ENCODE measurements around the gene APBB2. TPM values are rescaled to one million over a fixed set of nuclear protein-coding genes. Genes with fewer than 3 reads are reported as not detected.

The APBB2 gene
- total and polyA plus RNA-seq, 2 experiments from 2014 or later, result 35.8 to 74.8 TPM

DNA sequence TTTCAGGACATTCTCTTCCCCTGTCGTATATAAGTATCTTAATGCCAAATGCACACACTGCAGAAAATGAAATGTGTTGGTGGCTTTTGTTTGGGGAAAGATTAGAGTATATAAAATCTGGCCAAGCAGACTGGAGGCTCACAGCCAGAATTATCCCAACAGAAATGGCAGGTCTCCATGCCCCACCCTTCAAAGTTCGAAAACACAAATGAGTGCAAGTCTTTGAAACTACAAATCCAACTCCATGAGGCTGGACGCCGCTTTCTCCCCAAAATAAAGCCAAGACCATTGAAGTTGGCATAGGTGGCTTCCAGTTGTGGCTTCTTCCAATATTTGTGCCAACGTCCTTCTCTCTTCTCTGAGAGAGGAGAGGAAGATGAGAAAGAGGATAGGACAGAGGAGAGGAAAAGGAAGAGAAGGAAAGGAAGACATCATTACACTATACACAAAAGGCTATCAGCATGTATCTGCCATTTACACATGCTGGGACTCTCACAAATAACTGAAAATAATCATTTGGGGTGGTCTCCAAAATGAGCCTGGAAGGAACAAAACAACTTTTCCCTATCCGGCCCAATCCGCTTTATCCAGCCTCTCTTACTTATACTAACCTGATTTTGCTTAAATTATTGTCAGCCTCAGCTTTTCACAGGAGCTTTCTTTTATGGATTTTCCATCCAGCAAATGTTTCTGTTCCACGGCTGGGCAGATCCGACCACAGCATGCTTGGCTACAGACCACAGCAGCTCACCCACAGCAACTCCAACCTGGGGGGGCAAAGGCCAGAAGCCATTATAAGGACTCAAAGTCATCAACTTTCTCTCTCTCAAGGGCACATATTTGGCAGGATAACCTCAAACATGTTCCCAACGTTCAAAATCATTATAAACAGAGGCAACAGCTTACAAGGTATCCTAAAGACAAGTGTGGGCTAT, 71.7 kb downstream of the APBB2 start:
- H3K4me2 ChIP-seq, result no peak overlapping the region
- H3K4me1 ChIP-seq (ENCODE audit: insufficient read depth), result peaks cover 30% of the 10 kb centered on the region
- H2AFZ ChIP-seq, result no peak overlapping the region
- no peaks in the 10 kb centered on the region for H3K9me3 Mint-ChIP-seq
- H3K36me3 ChIP-seq (ENCODE audit: insufficient read depth), result no peaks in the 10 kb centered on the region
- peaks cover 35% of the 10 kb centered on the region for H3K79me2 ChIP-seq (replicated peaks; ENCODE audit: insufficient read depth)
- peaks cover 12% of the 10 kb centered on the region for H3K36me3 Mint-ChIP-seq (ENCODE audit: low read depth)
- TF ChIP-seq, protein P1, sequence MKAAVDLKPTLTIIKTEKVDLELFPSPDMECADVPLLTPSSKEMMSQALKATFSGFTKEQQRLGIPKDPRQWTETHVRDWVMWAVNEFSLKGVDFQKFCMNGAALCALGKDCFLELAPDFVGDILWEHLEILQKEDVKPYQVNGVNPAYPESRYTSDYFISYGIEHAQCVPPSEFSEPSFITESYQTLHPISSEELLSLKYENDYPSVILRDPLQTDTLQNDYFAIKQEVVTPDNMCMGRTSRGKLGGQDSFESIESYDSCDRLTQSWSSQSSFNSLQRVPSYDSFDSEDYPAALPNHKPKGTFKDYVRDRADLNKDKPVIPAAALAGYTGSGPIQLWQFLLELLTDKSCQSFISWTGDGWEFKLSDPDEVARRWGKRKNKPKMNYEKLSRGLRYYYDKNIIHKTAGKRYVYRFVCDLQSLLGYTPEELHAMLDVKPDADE (IDR thresholded peaks at IDR 0.05), result no peak
- TF ChIP-seq ZNF331 (CRISPR knock-in tag; IDR thresholded peaks at IDR 0.05; ENCODE audit: low read depth) (no peak), EZH2 (IDR thresholded peaks at IDR 0.05; ENCODE audit: low read depth, unreplicated experiment) (no peak), NANOG (IDR thresholded peaks at IDR 0.05; ENCODE audit: borderline replicate concordance) (no peak)
- TF ChIP-seq, protein P2, sequence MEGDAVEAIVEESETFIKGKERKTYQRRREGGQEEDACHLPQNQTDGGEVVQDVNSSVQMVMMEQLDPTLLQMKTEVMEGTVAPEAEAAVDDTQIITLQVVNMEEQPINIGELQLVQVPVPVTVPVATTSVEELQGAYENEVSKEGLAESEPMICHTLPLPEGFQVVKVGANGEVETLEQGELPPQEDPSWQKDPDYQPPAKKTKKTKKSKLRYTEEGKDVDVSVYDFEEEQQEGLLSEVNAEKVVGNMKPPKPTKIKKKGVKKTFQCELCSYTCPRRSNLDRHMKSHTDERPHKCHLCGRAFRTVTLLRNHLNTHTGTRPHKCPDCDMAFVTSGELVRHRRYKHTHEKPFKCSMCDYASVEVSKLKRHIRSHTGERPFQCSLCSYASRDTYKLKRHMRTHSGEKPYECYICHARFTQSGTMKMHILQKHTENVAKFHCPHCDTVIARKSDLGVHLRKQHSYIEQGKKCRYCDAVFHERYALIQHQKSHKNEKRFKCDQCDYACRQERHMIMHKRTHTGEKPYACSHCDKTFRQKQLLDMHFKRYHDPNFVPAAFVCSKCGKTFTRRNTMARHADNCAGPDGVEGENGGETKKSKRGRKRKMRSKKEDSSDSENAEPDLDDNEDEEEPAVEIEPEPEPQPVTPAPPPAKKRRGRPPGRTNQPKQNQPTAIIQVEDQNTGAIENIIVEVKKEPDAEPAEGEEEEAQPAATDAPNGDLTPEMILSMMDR (conservative IDR thresholded peaks at IDR 0.05; ENCODE audit: low read depth in 2 of 2), result no peak
- H3K9me2 ChIP-seq (ENCODE audit: insufficient read depth), result no peaks in the 10 kb centered on the region
- no peaks in the 10 kb centered on the region for H4K20me1 ChIP-seq (replicated peaks; ENCODE audit: insufficient read depth)
- DNase-seq (ENCODE audit: low spot score) (no peak), ATAC-seq (no peak)
- peaks cover 35% of the 10 kb centered on the region for H3K4me1 Mint-ChIP-seq
- peak overlapping the region; percentile 72 for H3K27ac Mint-ChIP-seq
- no peak overlapping the region for H3K4me3 ChIP-seq
- H3K27me3 ChIP-seq (ENCODE audit: insufficient read depth), result no peaks in the 10 kb centered on the region
- H3K4me3 Mint-ChIP-seq, result no peak overlapping the region
- peak overlapping the region; percentile 73 for H3K27ac ChIP-seq (ENCODE audit: low read depth)
- H3F3A ChIP-seq (replicated peaks; ENCODE audit: low read depth), result no peaks in the 10 kb centered on the region
- no peaks in the 10 kb centered on the region for H3K27me3 Mint-ChIP-seq (ENCODE audit: insufficient read depth, low read depth, poor library complexity)

DNA sequence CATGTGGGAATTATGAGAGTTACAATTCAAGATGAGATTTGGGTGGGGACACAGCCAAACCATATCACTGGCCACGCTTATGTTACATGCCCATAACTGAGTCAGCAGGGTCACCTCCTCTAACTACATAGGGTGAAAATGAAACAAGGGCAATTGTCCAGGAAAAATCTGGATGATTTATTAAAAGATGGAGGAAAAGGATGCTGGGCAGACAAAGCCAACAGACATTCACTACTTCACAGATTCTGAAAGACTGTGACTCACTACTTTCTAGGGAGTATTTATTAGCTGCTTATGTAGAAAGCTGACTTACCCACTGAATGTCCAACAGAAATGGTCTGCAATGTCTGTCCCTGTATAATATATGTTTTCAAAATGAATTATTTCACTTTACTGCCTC, 72.4 kb downstream of the APBB2 start:
- Histone ChIP-seq H4K20me1 (replicated peaks; ENCODE audit: insufficient read depth) (no peaks in the 10 kb centered on the region), H2AFZ (no peak overlapping the region), H3K4me2 (no peak overlapping the region), H3K27me3 (ENCODE audit: insufficient read depth) (no peaks in the 10 kb centered on the region), H3K4me3 (no peak overlapping the region), H3K27ac (ENCODE audit: low read depth) (no peak overlapping the region; the same call in 1 of the 2 replicates), H3K36me3 (ENCODE audit: insufficient read depth) (no peaks in the 10 kb centered on the region), H3K79me2 (replicated peaks; ENCODE audit: insufficient read depth) (peaks cover 41% of the 10 kb centered on the region), H3K9me2 (ENCODE audit: insufficient read depth) (no peaks in the 10 kb centered on the region), H3K4me1 (ENCODE audit: insufficient read depth) (peaks cover 23% of the 10 kb centered on the region), H3F3A (replicated peaks; ENCODE audit: low read depth) (no peaks in the 10 kb centered on the region)
- no peaks in the 10 kb centered on the region for H3K9me3 Mint-ChIP-seq
- H3K27me3 Mint-ChIP-seq (ENCODE audit: insufficient read depth, low read depth, poor library complexity), result no peaks in the 10 kb centered on the region
- ATAC-seq, result no peak
- no peak overlapping the region; the same call in 1 of the 2 replicates for H3K27ac Mint-ChIP-seq
- DNase-seq (ENCODE audit: low spot score), result no peak
- H3K4me3 Mint-ChIP-seq, result no peak overlapping the region
- H3K4me1 Mint-ChIP-seq, result peaks cover 30% of the 10 kb centered on the region
- peaks cover 12% of the 10 kb centered on the region for H3K36me3 Mint-ChIP-seq (ENCODE audit: low read depth)
- TF ChIP-seq, protein P3, sequence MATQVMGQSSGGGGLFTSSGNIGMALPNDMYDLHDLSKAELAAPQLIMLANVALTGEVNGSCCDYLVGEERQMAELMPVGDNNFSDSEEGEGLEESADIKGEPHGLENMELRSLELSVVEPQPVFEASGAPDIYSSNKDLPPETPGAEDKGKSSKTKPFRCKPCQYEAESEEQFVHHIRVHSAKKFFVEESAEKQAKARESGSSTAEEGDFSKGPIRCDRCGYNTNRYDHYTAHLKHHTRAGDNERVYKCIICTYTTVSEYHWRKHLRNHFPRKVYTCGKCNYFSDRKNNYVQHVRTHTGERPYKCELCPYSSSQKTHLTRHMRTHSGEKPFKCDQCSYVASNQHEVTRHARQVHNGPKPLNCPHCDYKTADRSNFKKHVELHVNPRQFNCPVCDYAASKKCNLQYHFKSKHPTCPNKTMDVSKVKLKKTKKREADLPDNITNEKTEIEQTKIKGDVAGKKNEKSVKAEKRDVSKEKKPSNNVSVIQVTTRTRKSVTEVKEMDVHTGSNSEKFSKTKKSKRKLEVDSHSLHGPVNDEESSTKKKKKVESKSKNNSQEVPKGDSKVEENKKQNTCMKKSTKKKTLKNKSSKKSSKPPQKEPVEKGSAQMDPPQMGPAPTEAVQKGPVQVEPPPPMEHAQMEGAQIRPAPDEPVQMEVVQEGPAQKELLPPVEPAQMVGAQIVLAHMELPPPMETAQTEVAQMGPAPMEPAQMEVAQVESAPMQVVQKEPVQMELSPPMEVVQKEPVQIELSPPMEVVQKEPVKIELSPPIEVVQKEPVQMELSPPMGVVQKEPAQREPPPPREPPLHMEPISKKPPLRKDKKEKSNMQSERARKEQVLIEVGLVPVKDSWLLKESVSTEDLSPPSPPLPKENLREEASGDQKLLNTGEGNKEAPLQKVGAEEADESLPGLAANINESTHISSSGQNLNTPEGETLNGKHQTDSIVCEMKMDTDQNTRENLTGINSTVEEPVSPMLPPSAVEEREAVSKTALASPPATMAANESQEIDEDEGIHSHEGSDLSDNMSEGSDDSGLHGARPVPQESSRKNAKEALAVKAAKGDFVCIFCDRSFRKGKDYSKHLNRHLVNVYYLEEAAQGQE (IDR thresholded peaks at IDR 0.05; ENCODE audit: unreplicated experiment), result no peak
- TF ChIP-seq, protein P1 (IDR thresholded peaks at IDR 0.05), result no peak
- TF ChIP-seq CREB1 (CRISPR knock-in tag; IDR thresholded peaks at IDR 0.05; ENCODE audit: low read depth) (no peak), NANOG (IDR thresholded peaks at IDR 0.05; ENCODE audit: borderline replicate concordance) (no peak), STAT1 (IDR thresholded peaks at IDR 0.05; ENCODE audit: unreplicated experiment) (no peak), JUNB (IDR thresholded peaks at IDR 0.05; ENCODE audit: unreplicated experiment) (no peak), EZH2phosphoT487 (IDR thresholded peaks at IDR 0.05; ENCODE audit: unreplicated experiment) (no peak), POLR2AphosphoS5 (IDR thresholded peaks at IDR 0.05; ENCODE audit: low read depth) (no peak)
